Esophagus muscularis mucosa (tissue), 3 donors: ENCODE measurements around the gene CDKN3.

ENCODE experiments used
- CTCF ChIP-seq, 3 experiments: fragments of 200-600 bp in 2 of 3; fragments of 450-650 bp in 1 of 3; sonication (generic) in 2 of 3; IDR thresholded peaks; one replicate each; pipeline ENCODE4 v1.5.1; 2017 to 2019; ENCODE audit warnings: antibody characterized with exemption in 3 of 3, mild to moderate bottlenecking in 2 of 3, moderate library complexity in 1 of 3
- EP300 ChIP-seq: sonication (generic); formaldehyde crosslinking; IDR thresholded peaks from one replicate; pipeline ENCODE4 v1.6.1; 2017; ENCODE audit warnings: antibody characterized with exemption

GRCh38 chr14:54354968-54355641 lies 41.7 kb upstream of the CDKN3 start:
- TF ChIP-seq EP300: no peak
- TF ChIP-seq CTCF (IDR thresholded peaks at IDR 0.05): no peak
